ENCODE measurements around the gene ACD.

- TF ChIP-seq CTCF (IDR thresholded peaks at IDR 0.05) (no peak), POLR2A (IDR thresholded peaks at IDR 0.05) (no peak)
Observed at GRCh38 chr16:67685388-67686112, 25.5 kb upstream of the ACD start.
